ENCODE measurements around the gene UBE2Z. TPM values are rescaled to one million over a fixed set of nuclear protein-coding genes. Genes with fewer than 3 reads are reported as not detected.

Gene UBE2Z
- total and polyA plus RNA-seq, 9 of the 15 experiments (the other 6 are each of a cell fraction or from before 2014, with no cell fraction given), result 11.8 to 89.0 (median 38.2) TPM

- TF ChIP-seq PATZ1 (CRISPR knock-in tag; IDR thresholded peaks at IDR 0.05; ENCODE audit: borderline replicate concordance) (no peak), ZNF511 (CRISPR knock-in tag; IDR thresholded peaks at IDR 0.05) (peak; percentile 80; the same call in 1 of the 2 replicates), FOXP1 (CRISPR knock-in tag; IDR thresholded peaks at IDR 0.05) (peak; percentile 90; the same call in 1 of the 2 replicates), HMGXB4 (CRISPR knock-in tag; IDR thresholded peaks at IDR 0.05) (0 out of 2 replicates have a peak, but pooled peaks have one; percentile 50), NRF1 (conservative IDR thresholded peaks at IDR 0.05 in 1 of 2, IDR thresholded peaks at IDR 0.05 in 1 of 2) (peak in 1 of 2 experiments; percentile 31; a peak in 2 of 4 replicates), CTBP1 (IDR thresholded peaks at IDR 0.05; ENCODE audit: borderline replicate concordance) (peak; percentile 52; the same call in 1 of the 2 replicates), KDM5B (IDR thresholded peaks at IDR 0.05; ENCODE audit: insufficient replicate concordance, low read depth, low read length) (peak; percentile 65), PHTF2 (CRISPR knock-in tag; IDR thresholded peaks at IDR 0.05) (no peak), CREB3 (tag; conservative IDR thresholded peaks at IDR 0.05; ENCODE audit: low read depth) (peak; percentile 94), NFRKB (IDR thresholded peaks at IDR 0.05; ENCODE audit: low read depth) (peak; percentile 90; the same call in 1 of the 2 replicates), PHF20 (IDR thresholded peaks at IDR 0.05; ENCODE audit: partially characterized antibody) (peak; percentile 98), ID3 (CRISPR knock-in tag; IDR thresholded peaks at IDR 0.05) (no peak), ID3 (tag; IDR thresholded peaks at IDR 0.05) (peak; percentile 81), USF1 (CRISPR knock-in tag; IDR thresholded peaks at IDR 0.05) (peak; percentile 57; the same call in 1 of the 2 replicates), ZNF584 (CRISPR knock-in tag; IDR thresholded peaks at IDR 0.05; ENCODE audit: low read depth) (peak; percentile 52; the same call in 1 of the 2 replicates), SP1 (CRISPR knock-in tag; IDR thresholded peaks at IDR 0.05) (peak; percentile 68), RNF2 (IDR thresholded peaks at IDR 0.05) (peak; percentile 90)
Measured at GRCh38 chr17:48944515-48945260, 36.5 kb downstream of the UBE2Z start, which contains the start of gene SNF8 (continued).
